ENCODE measurements around the gene SLC35B2. TPM values are rescaled to one million over a fixed set of nuclear protein-coding genes. Genes with fewer than 3 reads are reported as not detected.
A peak's percentile ranks its signal among the peaks of the same experiment; 100 is the strongest.

SLC35B2 gene
- polyA plus RNA-seq, 4 donors: 53.1 to 62.2 (median 57.4) TPM

- DNase-seq (ENCODE audit: low read depth in 4 of 4, low spot score in 3 of 4): no peak
These were observed 2.1 kb downstream of the SLC35B2 start for GRCh38 chr6:44255105-44255808.

GRCh38 chr6:44254191-44255104 is 2.9 kb downstream of the SLC35B2 start:
- DNase-seq (ENCODE audit: low read depth in 4 of 4, low spot score in 3 of 4): no peak

- DNase-seq (ENCODE audit: low read depth in 4 of 4, low spot score in 3 of 4): no peak
These were observed 3.8 kb downstream of the SLC35B2 start for GRCh38 chr6:44253307-44254101.

- DNase-seq (ENCODE audit: low read depth in 4 of 4, low spot score in 3 of 4): no peak
These were observed 5.5 kb downstream of the SLC35B2 start for GRCh38 chr6:44251576-44252524.

- DNase-seq (ENCODE audit: low read depth in 4 of 4, low spot score in 3 of 4): no peak
These were observed 6.6 kb downstream of the SLC35B2 start for GRCh38 chr6:44250718-44251123.

GRCh38 chr6:44250067-44250717 is 7.1 kb downstream of the SLC35B2 start:
- DNase-seq (ENCODE audit: low read depth in 4 of 4, low spot score in 3 of 4): no peak

GRCh38 chr6:44249082-44249748 is 8.1 kb downstream of the SLC35B2 start:
- DNase-seq (ENCODE audit: low read depth in 4 of 4, low spot score in 3 of 4): no peak

GRCh38 chr6:44248579-44248978 is 8.7 kb downstream of the SLC35B2 start:
- DNase-seq (ENCODE audit: low read depth in 4 of 4, low spot score in 3 of 4): no peak

GRCh38 chr6:44247338-44248302 is 9.7 kb downstream of the SLC35B2 start:
- no peak for DNase-seq (ENCODE audit: low read depth in 4 of 4, low spot score in 3 of 4)

GRCh38 chr6:44246663-44247337 is 10.5 kb downstream of the SLC35B2 start, which contains the start of gene HSP90AB1:
TSS of gene HSP90AB1 (plus strand) at chr6:44247101. CDS start at chr6:44248630, 1,529 bp downstream.
- peak; percentile 87 to 95 (median 92) for DNase-seq (ENCODE audit: low read depth in 4 of 4, low spot score in 3 of 4)

GRCh38 chr6:44245912-44246662 is 11.2 kb downstream of the SLC35B2 start:
- peak in 1 of 4 donors; percentile 87 for DNase-seq (ENCODE audit: low read depth in 4 of 4, low spot score in 3 of 4)

- no peak for DNase-seq (ENCODE audit: low read depth in 4 of 4, low spot score in 3 of 4)
These were observed 11.9 kb downstream of the SLC35B2 start for GRCh38 chr6:44245391-44245911.

GRCh38 chr6:44243345-44243744 is 14.0 kb downstream of the SLC35B2 start:
- no peak for DNase-seq (ENCODE audit: low read depth in 4 of 4, low spot score in 3 of 4)

- DNase-seq (ENCODE audit: low read depth in 4 of 4, low spot score in 3 of 4): no peak
These were observed 18.5 kb downstream of the SLC35B2 start for GRCh38 chr6:44238687-44239350.

- peak in 1 of 4 donors; percentile 61 for DNase-seq (ENCODE audit: low read depth in 4 of 4, low spot score in 3 of 4)
These were observed 19.4 kb downstream of the SLC35B2 start for GRCh38 chr6:44237813-44238433.

Data from right renal pelvis (tissue), 4 donors.